Lung (tissue), 16 donors: ENCODE measurements around the gene MT1H. TPM values are rescaled to one million over a fixed set of nuclear protein-coding genes. Genes with fewer than 3 reads are reported as not detected.
"Not testable (repeated sequence)": the region's sequence is repeated elsewhere in the genome, so short reads cannot be mapped to it uniquely, and the experiment has no call there.

Experiments used
- ATAC-seq: fragments of 200-7000 bp; cut with Tn5 transposase; one replicate; pipeline ENCODE4 v1.9.1; 2020; ENCODE audit warnings: moderate number of reproducible peaks; ENCODE audit not compliant: insufficient read depth, low FRiP score
- DNase-seq, 3 donors: peaks; one replicate each; pipeline ENCODE4 v3.0.0-alpha.2; 2013 to 2017
- H3K27ac ChIP-seq, 2 donors: one replicate each; pipeline ENCODE4 v1.5.1; 2013; ENCODE audit warnings: mild to moderate bottlenecking in 2 of 2, moderate library complexity in 2 of 2, control low read depth in 1 of 2, inconsistent platforms in 1 of 2, low read depth in 1 of 2, low read length in 1 of 2
- H3K27me3 ChIP-seq, 3 donors: one replicate each; pipeline ENCODE4 v1.5.1; 2013; ENCODE audit warnings: low read length in 2 of 3; ENCODE audit not compliant: control insufficient read depth in 3 of 3, insufficient read depth in 3 of 3
- H3K36me3 ChIP-seq, 4 donors: one replicate each; pipeline ENCODE4 v1.5.1; 2013; ENCODE audit warnings: low read length in 4 of 4, mild to moderate bottlenecking in 1 of 4, moderate library complexity in 1 of 4; ENCODE audit not compliant: control insufficient read depth in 4 of 4, insufficient read depth in 4 of 4
- H3K4me1 ChIP-seq, 5 donors: one replicate each; pipeline ENCODE4 v1.5.1; 2013; ENCODE audit warnings: low read length in 5 of 5, mild to moderate bottlenecking in 2 of 5, moderate library complexity in 1 of 5; ENCODE audit not compliant: control insufficient read depth in 5 of 5, insufficient read depth in 5 of 5
- H3K4me3 ChIP-seq: one replicate; pipeline ENCODE4 v1.5.1; 2013; ENCODE audit warnings: mild to moderate bottlenecking, control low read depth, moderate library complexity
- H3K9ac ChIP-seq, 2 donors: one replicate each; pipeline ENCODE4 v1.5.1; 2013; ENCODE audit warnings: low read length in 2 of 2, control low read depth in 1 of 2; ENCODE audit not compliant: insufficient read depth in 1 of 2
- H3K9me3 ChIP-seq, 4 donors: one replicate each; pipeline ENCODE4 v1.5.1; 2013; ENCODE audit warnings: low read length in 3 of 4, mild to moderate bottlenecking in 1 of 4, moderate library complexity in 1 of 4; ENCODE audit not compliant: control insufficient read depth in 4 of 4, insufficient read depth in 3 of 4
- CTCF ChIP-seq: IDR thresholded peaks from 2 replicates; pipeline ENCODE4 v1.5.1; 2012; ENCODE audit warnings: mild to moderate bottlenecking; ENCODE audit errors: control extremely low read depth, extremely low read depth
- WGBS, 2 donors: extraction: QIAGEN DNeasy Blood & Tissue Kit; methylation state at CpG; one replicate each; pipeline ENCODE4 v1.1.7; 2013; 5-methylcytosine and 5-hydroxymethylcytosine counted together
- long read RNA-seq, 5 donors: transcript quantifications; one replicate each; lab custom pipeline, GENCODE V29; 2026
- polyA plus RNA-seq, 2 donors: library from polyadenylated mRNA; stranded (reverse); fragments of 200-250 nt; gene quantifications; one replicate each; pipeline ENCODE4 v1.2.1, GENCODE V29; 2013
- total RNA-seq, 2 donors: library from RNA; depleted of rRNA in 1 of 2; stranded (reverse); fragments of >200 nt in 1 of 2; gene quantifications; one replicate each; pipeline ENCODE4 v1.2.1, GENCODE V29; 2014 to 2021
- donor health status: control.
- donor health status: control.
- donor health status: Bipolar disorder and iron deficiency.
- donor health status: healthy.
- donor health status: DM: yes; HTN: yes; CAD: no.

The MT1H gene
- total RNA-seq (1 to 10 TPM in 1 of 2 donors, not detected in 1; 4.4 TPM), polyA plus RNA-seq (10 to 100 TPM in 1 of 2 donors, 1 to 10 TPM in 1; 1.9 to 10.3 TPM)
- long read RNA-seq, donor 1: 0 reads
- long read RNA-seq, donor 2: 0 reads
- long read RNA-seq, donor 3: 0 reads
- long read RNA-seq, donor 4: 0 reads
- long read RNA-seq, donor 5: 0 reads

GRCh38 chr16:56669005-56669839 lies at the start of gene MT1H:
MT1H (plus strand) TSS chr16:56669814; CDS start chr16:56669885, 71 bp downstream.
- Histone ChIP-seq H3K9ac (no peak within 1 kb of the TSS), H3K4me3 (no peak within 1 kb of the TSS)
- ATAC-seq: no peak

GRCh38 chr16:56620339-56620897 lies 49.2 kb upstream of the MT1H start:
- H3K27me3 ChIP-seq: peaks cover 0 to 45% (median 12%) of the 10 kb centered on the region in 3 donors
- no peaks in the 10 kb centered on the region for H3K36me3 ChIP-seq
- ATAC-seq (no peak), DNase-seq (no peak)
- 78 to 90% methylated on average over 8 of the region's 8 CpGs for WGBS, 2 donors
- H3K4me1 ChIP-seq: peaks cover 0 to 18% (median 7%) of the 10 kb centered on the region in 5 donors
- no peak for TF ChIP-seq CTCF
- H3K9me3 ChIP-seq: peaks cover 0 to 2% (median 0%) of the 10 kb centered on the region in 4 donors
- no peak overlapping the region for H3K9ac ChIP-seq
- no peak overlapping the region for H3K4me3 ChIP-seq
- no peak overlapping the region for H3K27ac ChIP-seq

More at GRCh38 chr16:56669005-56669839, at the start of gene MT1H:
- 10 to 18% methylated on average over 38 of the region's 38 CpGs for WGBS, 2 donors
- peaks cover 0 to 2% (median 0%) of the 10 kb centered on the region in 4 donors for H3K9me3 ChIP-seq
- no peak within 1 kb of the TSS for H3K27ac ChIP-seq
- TF ChIP-seq CTCF: no peak
- peaks cover 0 to 16% (median 6%) of the 10 kb centered on the region in 5 donors for H3K4me1 ChIP-seq
- no peaks in the 10 kb centered on the region for H3K36me3 ChIP-seq
- peaks cover 3 to 89% (median 70%) of the 10 kb centered on the region in 3 donors for H3K27me3 ChIP-seq
- DNase-seq: no peak

- H3K36me3 ChIP-seq, H3K9ac ChIP-seq, H3K4me3 ChIP-seq, ATAC-seq, H3K9me3 ChIP-seq, DNase-seq, H3K27ac ChIP-seq: not testable (repeated sequence)
- 83 to 94% methylated on average over 4 of the region's 4 CpGs for WGBS, 2 donors
- peaks cover 0 to 43% (median 16%) of the 10 kb centered on the region in 3 donors for H3K27me3 ChIP-seq
- H3K4me1 ChIP-seq: peaks cover 0 to 25% (median 7%) of the 10 kb centered on the region in 5 donors
Observed at GRCh38 chr16:56621665-56622445, 47.8 kb upstream of the MT1H start.

- H3K9me3 ChIP-seq, H3K9ac ChIP-seq, ATAC-seq, H3K27ac ChIP-seq, H3K36me3 ChIP-seq, DNase-seq, H3K4me3 ChIP-seq: not testable (repeated sequence)
- H3K4me1 ChIP-seq: peaks cover 0 to 15% (median 0%) of the 10 kb centered on the region in 5 donors
- 91 to 96% methylated on average over 5 of the region's 5 CpGs for WGBS, 2 donors
- peaks cover 0 to 34% (median 17%) of the 10 kb centered on the region in 3 donors for H3K27me3 ChIP-seq
Observed at GRCh38 chr16:56623184-56623583, 46.4 kb upstream of the MT1H start.
